HuH-7.5 (cell line): ENCODE results near the gene NRCAM.
"Not testable (repeated sequence)": the region's sequence is repeated elsewhere in the genome, so short reads cannot be mapped to it uniquely, and the experiment has no call there.

ENCODE experiments used
- DNase-seq: peaks from one replicate; pipeline ENCODE4 v3.0.0; 2011; ENCODE audit warnings: low spot score

NRCAM gene

DNA sequence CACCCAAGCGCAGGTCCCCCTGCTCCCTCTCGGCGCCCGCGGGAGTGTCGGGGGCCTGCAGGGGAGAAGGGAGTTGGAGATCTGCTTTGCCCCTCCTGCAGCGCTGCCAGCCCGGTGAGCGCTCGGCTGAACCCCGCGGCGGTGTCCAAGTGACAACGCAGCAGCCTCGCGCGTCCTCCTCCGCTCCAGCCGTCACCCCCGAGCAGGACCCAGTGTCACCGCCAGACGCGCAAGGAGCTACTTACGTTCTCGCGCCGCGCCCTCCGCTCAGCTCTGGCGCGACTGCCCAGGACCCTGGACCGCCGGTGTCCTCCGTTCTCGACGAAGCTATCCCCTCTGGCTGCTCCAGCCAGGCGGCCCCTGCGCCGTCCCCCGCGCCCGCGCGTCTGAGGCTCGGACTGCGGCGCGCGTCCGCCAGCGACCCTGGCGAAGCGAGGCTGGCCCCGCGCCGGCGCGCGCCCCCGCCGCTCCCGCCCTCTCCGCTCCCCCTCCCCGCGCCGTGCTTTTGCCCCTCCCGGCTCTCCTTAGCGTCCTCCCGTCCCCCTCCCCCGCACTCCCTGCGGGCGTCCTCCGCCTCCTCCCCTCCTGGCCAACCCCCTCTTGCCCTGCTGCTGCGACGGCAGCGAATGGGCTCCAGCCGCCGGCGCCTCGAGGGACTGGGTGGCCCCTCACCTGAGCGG, at the start of gene NRCAM:
NRCAM (minus strand) TSS at position 439 of the 680 bp plus-strand sequence. CDS start 216,372 bp downstream, outside the sequence.
- DNase-seq, result peak; percentile 94

GRCh38 chr7:108504576-108504975, 48.3 kb upstream of the NRCAM start:
- DNase-seq, result not testable (repeated sequence)

GRCh38 chr7:108503112-108504026, 47.1 kb upstream of the NRCAM start:
- no peak for DNase-seq

- no peak for DNase-seq
Observed at GRCh38 chr7:108499566-108499965, 43.3 kb upstream of the NRCAM start.

DNA sequence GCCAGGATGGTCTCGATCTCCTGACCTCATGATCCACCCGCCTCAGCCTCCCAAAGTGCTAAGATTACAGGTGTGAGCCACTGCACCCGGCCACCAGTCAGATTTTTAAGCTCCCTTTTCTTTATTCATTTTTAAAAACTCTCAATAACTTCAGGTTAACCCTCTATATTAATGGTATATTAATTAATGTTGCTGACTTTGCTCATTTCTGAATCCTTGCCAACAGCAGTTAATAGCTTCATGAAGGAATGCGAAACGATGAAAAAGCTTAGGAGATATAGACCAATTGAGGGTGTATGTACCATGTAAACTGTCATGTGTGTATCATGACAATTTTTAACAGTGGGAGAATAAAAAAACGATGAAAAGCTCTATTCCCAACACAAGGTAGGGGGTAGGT, 42.2 kb upstream of the NRCAM start:
- DNase-seq, result no peak

GRCh38 chr7:108497082-108497725, 41.0 kb upstream of the NRCAM start:
- DNase-seq, result peak; percentile 32

- no peak for DNase-seq
Observed at GRCh38 chr7:108492742-108493141, 36.5 kb upstream of the NRCAM start.

DNA sequence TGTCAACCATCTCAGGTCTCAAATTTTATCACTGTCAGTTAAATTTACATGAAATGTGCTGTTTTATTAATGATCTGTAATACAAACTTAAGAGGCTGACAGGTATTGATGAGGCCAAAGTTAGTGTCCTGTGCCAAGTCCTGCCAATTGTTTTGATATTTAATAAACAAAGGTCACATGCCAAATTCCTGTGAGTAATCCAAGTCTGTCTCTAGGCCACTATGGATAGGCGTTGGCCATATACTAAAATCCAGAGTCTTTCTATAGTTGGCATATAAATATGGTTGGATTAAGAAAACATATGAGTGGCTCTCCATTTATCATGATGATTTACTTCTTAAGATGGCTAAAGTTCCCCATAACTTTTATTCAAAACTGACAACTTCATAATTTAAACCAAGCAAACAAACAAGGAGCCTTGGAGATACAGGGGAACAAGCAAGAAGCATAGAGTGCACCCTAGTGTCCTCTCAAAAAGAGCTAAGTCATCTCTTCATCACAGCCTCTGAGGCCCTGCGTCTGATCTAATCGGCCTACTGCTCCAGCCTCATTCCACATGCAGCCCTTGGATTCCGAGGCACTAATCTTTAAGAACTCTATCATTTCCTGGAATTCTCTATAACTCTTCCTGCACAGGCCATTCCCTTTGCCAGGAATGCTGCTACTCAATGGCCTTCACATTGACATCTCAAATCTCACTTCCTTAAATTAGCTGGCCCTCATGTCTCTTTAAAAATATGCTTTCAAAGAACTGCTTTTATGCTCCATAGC, 32.7 kb upstream of the NRCAM start:
- DNase-seq, result no peak

GRCh38 chr7:108487646-108488045, 31.4 kb upstream of the NRCAM start:
- no peak for DNase-seq

DNA sequence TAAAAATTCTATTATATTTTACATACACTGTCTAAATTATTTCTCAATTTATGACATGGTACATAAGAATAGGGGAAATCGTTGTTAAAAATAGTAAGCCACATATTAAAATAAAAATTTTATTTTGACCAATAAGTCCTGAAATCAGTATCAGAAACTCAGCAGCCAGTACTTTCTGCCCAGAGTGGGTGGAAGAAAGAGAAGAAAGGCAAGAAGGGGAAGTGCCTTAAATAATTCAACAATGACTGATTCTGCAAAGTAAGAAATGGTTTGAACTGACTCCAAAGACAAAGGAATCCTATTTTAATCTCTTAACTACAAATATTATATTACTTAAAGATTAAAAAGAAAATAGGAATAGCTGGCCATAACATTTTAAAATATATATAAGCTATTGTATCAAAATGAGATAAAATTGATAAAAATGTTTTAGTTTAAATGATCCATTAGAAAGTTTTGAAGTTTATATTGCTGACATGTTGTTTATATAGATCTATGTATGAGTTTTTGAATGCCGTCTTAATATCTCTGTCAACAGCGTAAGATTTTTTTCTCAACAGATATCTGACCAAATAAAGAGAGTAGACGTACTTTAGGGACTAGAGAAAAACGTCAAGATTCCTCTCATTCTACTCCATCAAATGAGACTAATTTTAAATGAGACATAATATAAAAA, 30.2 kb upstream of the NRCAM start:
- DNase-seq, result no peak

DNA sequence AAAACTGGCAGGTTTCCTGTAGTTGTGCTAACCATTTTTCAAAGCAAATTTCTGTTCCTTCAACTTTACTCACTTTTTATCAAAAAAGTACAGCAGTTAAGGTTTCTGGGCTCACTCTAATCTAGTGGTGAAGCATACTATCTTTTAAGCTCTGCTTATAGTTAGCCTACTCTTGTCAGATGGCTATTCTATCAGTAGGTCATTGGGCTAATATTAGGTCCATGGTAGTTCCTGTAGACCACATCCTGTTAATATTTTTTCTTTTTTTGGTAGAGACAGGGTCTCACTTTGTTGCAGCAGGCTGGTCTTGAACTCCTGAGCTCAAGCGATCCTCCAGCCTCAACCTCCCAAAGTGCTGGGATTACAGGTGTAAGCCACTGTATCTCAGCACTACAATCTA, 27.9 kb upstream of the NRCAM start:
- DNase-seq, result no peak

DNA sequence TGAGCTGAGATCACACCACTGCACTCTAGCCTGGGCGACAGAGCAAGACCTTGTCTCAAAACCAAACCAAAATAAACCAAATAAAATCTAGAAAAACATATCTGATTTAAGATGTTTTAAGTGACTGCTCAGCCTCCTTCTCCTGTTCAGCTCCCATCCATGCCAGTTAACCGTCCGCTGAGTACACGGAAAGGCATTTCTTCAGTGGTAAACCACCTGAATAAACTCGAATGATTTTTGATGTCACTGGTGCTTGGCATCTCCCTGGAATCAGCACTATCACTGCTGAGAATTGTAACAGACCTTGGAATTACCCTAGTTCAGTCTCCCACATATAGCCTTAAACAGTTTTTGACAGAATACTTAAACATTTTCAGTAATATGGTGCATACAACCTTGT, 24.1 kb upstream of the NRCAM start:
- no peak for DNase-seq

DNA sequence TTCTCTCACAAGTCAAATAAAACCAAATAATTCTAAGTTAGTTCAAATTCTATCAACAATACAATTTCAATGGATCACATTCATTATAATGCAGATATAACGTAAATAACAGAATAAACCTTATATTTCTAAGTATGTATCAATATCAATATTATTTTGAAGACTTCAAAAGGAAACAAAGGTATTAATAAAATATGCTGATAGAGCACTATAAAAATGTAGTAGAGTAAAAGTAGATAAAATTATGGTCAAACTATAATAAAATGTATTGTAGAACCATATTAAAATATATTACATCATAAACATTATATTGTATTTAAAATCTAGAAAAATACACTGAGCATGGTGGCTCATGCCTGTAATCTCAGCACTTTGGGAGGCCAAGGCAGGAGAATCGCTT, 23.5 kb upstream of the NRCAM start:
- DNase-seq, result no peak

GRCh38 chr7:108479118-108479517, 22.9 kb upstream of the NRCAM start:
- DNase-seq, result no peak

GRCh38 chr7:108468246-108468645, 12.0 kb upstream of the NRCAM start:
- DNase-seq, result no peak

GRCh38 chr7:108467391-108467790, 11.2 kb upstream of the NRCAM start:
- DNase-seq, result no peak

DNA sequence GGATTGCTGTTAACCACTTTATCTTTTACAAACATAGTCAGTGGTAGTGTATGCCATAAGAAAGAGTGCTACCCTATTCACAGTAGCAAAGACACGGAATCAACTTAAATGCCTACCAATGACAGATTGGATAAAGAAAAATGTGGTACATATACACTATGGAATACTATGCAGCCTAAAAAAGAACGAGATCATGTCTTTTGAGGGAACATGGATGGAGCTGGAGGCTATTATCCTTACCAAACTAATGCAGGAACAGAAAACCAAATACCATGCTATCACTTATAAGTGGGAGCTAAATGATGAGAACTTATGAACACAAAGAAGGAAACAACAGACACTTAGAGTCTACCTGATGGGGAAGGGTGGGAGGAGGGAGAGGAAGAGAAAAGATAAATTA, 10.1 kb upstream of the NRCAM start:
- DNase-seq, result not testable (repeated sequence)

DNA sequence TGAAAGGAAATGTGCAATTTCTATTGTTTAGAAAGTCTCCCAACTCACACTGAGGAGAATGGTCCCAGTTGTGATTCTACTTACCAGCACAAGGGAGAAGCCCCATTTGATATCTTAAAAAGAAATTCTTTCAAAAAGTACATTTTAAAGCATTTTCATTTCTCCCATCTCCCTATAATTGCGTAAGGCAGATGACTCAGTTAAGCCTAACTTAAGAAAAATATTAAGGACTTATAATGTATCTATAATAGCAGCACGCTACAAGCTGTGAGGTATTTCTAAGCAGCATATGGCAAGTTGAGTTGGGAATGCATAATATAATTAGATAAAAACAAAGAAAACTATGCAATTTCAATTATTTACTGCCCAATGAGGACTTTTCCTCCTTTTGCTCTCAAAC, 8.5 kb upstream of the NRCAM start:
- DNase-seq, result no peak

DNA sequence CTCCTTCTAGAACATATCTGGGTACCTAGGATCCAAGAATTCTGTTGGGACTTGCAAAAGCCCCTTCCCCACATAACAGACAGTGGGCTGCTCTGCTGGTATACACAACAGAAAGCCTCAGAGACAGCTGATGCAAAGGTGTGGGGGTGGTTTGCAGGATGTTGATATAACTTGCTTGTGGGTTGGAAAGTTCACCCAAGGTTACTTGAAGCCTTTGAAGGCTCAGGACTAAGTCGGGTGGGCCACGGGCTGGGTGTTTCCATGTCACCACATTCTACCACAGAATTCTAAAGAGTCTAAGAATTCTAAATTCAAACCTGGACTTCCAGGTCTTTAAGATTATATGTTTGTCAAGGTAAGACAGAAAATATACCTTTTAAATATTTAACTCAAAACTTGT, 7.4 kb upstream of the NRCAM start:
- DNase-seq, result no peak

DNA sequence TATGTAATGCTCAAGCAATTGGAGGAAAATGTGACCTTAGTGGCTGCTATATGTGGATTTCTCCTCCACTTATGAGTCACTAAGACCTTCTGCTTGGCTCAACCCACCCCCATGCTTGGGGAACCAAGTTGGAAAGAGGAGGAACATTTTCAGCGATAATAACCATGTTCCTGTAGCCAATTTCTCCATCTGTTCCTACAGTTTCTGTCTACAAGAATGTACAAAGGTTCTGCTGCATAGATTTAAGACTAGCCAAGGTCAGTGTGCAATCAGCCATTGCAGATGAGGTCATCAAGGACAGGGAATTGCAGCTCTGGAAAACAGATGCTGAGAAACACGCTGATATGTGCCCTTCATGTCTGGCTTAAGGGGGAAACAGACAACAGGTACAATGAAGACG, 5.6 kb upstream of the NRCAM start:
- DNase-seq, result no peak

DNA sequence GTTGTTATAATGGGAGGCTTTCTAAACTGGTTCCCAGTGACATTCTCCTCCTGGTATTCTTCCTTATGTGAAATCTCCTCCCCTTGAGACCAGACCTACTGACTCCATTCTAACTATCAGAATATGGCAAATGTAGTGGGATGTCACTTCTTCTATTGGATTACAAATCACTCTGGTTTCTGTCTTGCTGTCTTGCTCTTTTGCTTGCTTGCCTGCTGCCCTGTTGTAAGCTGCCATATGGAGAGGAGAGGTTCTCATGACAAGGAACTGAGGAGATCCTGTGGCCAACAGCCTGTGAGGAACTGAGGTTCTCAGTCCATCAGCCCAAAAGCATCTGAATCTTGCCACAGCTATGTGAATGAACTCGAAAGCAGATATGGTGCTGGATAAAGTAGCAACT, 4.7 kb upstream of the NRCAM start:
- DNase-seq, result no peak
